Activated T-cell treated with anti-CD3 and anti-CD28 coated beads, Interleukin-2, amount 50 U/mL, for 1 hour (primary cell): ENCODE data around the gene COL16A1.

ENCODE experiments used
- DNase-seq: peaks from one replicate; pipeline ENCODE4 v3.0.0-alpha.2; 2020

The COL16A1 gene

DNA sequence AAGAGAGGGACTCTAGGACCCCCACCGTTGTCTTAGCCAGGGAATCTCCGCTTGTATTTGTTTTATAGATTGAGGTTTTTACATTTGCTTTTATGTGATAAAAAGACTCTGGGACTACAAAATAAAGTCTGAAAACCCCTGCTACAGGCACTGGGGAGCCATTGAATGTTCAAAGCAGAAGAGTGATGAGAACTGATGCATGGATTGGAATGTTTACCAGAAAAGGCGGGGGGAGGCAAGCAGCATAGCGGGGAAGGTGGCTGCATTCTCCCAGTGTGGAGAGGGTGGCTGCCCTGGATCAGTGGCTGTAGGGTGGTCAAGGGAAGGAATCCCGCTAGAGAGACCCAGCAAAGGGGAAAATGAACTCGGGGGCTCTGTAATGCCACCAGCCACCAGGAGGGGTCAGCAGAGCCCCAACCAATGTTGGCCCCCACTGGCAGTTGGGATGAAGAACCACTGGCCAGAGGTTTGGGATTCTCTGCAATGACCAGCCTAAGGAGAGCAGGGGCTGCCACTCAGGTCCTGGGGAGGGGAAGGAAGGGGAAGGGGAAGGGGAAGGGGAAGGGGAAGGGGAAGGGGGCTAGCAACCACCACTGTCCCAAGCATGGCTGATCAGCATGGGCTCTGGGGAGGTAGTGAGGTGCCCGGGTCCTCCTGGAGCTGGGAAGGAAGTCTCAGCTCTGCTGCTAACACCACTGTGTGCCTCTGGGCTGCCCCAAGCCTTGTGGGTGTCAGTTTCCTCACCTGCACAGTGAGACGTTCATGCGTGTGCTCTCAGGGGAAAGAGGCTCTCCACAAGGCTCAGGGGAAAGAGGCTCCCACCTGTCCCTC lies 40.0 kb downstream of the COL16A1 start:
- peak; percentile 74 for DNase-seq

DNA sequence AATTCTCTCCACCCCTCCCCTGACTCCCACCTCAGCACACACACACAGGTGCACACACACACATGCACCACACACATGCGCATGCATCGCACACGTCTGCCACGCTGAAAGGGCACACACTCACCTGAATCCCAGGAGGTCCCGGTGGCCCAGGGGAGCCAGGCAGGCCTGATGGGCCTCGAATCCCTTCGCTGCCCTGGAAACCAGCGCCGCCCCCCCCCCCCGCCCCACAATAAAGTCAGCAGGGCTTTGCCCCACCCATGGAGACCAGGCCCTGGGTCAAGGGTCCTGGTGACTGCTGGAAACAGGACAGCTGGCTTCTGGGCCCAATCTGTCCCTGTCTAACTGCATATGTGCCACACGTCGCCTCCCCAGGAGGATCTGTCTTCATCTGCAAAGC lies 41.4 kb downstream of the COL16A1 start:
- no peak for DNase-seq

- no peak for DNase-seq
Observed at GRCh38 chr1:31661856-31662255, 42.0 kb downstream of the COL16A1 start.

- DNase-seq = no peak
Observed at GRCh38 chr1:31660871-31661455, 42.9 kb downstream of the COL16A1 start.

GRCh38 chr1:31659889-31660288 lies 43.9 kb downstream of the COL16A1 start:
- no peak for DNase-seq

GRCh38 chr1:31658721-31659120 lies 45.1 kb downstream of the COL16A1 start:
- DNase-seq = no peak

DNA sequence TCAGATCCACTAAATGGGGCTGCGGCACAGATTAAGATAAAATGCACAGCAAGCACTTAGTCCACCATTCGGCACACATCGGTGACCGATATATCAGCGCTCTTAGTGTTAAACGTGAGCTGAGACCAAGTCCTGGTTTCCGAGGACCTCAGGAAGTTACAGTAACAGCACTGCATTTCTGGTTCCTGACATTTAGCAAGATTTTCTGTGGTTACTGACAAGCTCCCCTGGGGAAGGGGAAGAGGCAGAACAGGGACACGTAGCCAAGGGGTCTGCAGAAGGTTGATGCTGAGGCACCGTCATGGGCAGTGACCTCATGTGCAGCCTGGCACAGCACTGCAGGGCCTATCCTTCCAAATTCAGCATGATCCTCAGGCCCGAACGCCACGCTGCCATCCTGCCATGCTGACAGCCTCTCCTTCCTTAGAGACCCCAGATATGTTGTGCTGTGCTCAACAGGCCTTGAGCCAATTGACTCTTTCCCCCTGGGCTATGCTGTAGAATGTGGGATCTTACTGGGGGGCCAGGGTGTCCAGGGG lies 45.8 kb downstream of the COL16A1 start:
- no peak for DNase-seq

DNA sequence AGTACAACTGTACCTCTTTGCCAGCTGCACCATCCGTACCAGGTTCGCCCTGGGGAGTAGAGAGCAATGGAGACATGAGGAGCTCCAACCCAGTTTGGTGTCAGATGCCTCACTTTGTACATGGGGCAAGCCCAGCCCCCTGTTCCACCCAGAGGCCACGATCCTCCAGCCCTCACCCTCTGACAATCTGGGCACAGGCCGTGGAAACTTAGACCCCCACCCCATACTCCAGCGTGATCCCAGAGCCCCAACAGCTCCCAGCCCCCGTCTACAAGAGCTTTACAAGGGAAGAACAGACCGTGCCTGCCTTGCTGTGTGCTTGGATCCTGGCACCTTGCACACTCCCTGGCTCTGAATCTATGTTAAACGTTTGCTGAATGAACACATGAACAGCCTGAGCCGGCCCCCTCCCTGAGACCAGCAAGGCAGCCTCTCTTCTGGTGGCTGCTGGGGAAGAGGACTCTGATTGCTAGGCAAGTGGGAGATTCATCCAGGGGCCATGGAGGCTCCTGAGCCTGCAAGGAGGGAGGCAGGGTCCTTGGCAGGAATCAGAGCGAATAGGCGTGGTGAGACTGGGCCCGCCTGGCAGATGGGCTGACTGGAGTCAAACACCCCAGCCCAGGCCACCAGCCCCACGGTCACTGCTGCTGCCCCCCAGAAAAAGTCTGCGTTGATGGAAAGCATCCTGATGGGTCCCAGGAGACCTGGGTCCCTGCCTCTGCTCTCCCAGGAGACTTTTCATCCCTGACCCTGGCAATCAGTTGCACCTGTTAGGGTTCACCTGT lies 46.6 kb downstream of the COL16A1 start:
- no peak for DNase-seq

- no peak for DNase-seq
Observed at GRCh38 chr1:31655756-31656155, 48.1 kb downstream of the COL16A1 start.

- no peak for DNase-seq
Observed at GRCh38 chr1:31655104-31655503, 48.7 kb downstream of the COL16A1 start.

- DNase-seq = no peak
Observed at GRCh38 chr1:31654474-31654776, 49.4 kb downstream of the COL16A1 start.

DNA sequence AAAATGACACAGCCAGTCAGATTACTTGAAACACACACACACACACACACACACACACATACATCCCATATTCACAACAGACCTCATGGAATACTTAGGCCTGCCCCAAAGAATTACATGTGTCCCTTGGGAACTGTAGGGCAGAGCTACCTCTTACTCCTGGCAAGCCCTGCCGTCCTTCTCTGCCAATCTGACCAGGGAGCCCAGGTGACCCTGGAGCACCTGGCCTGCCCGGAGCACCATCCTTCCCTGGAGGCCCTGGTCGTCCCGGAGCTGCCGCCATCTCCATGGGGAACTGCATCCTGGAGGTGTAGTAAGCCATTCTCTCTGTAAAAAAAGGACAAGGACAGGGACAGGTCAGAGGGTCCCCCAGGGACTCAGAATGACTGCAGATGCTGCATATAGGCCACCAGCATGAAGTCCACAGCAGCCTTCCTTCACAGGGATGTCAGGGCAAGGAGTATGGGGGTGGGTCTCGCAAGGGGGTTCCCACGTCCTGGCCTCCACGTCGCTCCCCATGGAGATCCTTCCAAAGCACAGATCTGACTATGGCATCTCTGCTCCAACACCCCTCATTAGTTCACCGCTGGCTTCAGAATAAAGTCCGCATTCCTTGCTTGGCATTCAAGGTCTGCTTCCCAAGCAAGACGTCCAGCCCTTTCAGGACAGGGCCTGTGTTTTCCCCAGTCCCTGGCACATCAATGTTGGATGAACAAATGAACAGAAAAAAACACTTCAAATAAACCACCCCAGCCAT lies 49.9 kb downstream of the COL16A1 start:
- no peak for DNase-seq

DNA sequence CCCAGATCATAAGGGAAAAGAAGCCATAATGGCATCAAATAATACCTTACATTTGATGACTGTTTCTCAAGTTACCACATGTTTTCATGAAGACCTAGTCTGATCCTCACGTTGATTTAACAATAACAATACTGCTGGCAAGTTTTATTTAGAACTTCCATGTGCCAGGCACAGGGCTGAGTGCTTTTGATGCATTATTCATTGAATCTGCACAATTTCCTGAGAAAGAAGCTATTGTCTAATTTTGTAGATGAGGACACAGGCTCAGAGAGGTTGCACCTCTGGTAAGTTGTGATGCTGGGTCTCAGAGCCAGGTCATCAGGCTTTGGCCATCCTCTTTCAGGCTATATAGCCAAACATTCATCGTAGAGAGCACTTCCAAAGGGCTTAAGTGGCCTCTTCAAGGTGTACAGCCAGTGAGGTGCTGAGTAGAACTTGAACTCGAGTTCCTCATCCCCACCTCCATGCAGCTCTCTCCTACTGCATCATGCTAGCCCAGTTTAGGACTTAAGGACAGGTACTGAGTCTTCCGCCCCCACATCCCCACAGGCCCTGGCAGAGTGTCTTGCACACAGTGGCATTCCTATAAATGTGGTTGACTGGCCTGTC lies 50.8 kb downstream of the COL16A1 start:
- no peak for DNase-seq

- DNase-seq = no peak
Observed at GRCh38 chr1:31651766-31652165, 52.1 kb downstream of the COL16A1 start.

DNA sequence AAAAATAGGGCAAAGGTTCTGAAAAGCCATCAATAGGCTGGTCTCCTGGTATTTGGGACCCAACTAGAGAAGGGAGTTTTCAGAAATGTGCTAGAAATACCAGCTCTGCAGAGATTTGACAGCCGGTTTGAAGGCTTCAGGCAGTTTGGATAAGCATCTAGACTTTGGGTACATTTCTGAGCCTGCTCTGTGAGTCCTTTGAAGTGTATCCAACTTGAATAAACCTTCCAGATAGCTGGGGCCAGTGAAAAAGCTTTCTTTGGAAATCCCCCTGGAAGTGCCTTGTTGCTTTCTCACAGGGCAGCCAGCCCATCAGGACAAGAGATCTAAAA lies 52.8 kb downstream of the COL16A1 start:
- no peak for DNase-seq

- DNase-seq = no peak
Observed at GRCh38 chr1:31650161-31651088, 53.4 kb downstream of the COL16A1 start.

DNA sequence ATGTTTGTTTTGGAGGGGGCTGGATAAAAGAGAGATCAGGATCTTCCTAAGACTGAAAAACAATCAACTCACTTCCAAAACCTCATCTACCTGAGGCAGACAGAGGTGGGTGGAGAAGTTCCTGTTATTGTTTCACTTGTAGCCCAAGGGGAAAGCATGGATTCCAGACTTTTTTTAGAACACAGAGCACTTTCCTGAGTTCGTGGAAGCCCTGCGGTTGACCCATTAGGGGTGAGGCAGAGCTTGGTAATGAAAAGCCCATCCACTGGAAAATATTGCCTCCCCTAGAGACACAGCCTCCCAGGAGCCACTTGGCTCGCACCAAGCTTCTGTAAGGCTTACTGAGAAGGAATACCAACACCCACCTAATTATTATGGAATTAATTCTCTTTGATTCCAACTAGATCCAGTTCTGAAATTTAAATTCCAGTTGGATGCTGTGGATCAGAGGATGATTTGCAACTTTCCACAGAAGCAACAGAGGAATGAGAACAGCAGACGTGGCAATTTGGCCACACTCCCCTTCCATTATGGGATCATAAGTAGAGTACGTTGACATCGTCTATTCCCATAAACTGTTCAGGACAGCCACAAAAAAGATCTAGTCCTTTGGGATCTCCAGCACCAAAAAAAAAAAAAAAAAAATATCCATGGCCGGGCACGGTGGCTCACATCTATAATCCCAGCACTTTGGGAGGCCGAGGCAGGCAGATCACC lies 55.0 kb downstream of the COL16A1 start:
- no peak for DNase-seq

DNA sequence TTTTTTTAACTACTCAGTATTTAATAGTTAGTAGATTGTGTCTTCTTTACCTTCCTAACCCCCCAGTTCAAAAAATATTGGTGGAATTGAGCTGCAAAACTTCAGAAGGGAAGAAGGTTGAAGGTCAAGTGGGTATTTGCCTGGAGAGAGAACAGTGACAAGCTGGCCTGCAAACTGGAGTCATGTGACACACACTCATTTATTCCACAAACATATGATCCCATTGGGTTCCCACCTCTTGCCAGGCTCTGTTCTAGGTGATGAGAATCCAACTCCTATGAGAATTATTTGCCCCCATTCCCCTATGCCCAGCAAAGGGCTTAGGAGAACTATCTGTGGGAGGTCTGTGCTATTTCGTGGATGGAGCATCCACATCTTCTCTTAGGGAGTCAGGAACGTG lies 55.6 kb downstream of the COL16A1 start:
- DNase-seq = no peak

DNA sequence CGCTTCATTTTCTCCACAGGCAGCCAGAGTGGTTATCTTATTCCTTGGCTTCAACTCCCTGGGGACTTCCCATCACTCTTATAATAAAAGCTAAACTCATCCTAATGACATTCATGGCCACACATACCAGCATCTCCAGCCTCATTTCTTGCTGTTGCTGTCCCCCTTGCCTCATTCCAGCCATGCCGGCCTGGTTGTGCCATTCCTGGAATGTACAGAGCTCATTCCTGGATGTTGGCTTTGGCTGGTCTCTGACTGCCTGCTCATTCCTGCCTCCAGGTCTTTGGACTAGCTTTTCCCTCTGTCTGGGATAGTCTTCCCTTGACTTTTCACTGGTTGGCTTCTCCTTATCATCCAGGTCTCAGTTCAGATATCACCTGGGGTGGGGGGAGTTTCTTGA lies 56.7 kb downstream of the COL16A1 start:
- no peak for DNase-seq

DNA sequence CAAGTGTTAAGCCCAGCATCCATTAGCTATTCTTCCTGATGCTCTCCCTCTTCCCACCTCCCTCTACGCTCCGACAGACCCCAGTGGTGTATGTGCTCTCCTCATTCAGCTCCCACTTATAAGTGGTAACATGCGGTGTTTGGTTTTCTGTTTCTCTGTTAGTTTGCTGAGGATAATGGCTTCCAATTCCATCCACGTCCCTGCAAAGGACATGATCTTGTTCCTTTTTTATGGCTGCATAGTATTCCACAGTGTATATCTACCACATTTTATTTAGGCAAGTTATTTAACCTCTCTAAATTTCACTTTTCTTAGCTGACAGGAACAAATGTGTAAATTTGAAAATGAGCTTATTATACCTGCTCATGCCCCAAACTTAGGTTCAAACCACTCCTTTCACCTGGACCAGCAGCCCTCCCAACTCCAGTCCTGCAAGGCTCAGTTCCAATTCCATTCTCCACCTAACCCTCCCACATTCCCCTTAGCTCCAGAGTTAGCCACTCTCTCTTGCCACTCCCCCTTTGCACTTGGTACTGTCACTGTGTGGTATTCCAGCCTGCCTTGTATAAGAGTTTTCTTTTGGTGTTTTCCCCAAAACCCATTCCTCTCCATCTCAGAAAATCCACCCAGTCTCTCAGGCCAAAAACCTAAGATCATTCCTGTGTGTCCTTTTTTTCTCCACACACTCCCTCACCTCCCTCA lies 57.4 kb downstream of the COL16A1 start:
- no peak for DNase-seq

GRCh38 chr1:31645274-31645568 lies 58.6 kb downstream of the COL16A1 start:
- DNase-seq = no peak
